GM12864 (cell line): Measurements from ENCODE around the gene CRAT.

Source experiments
- DNase-seq: peaks from one replicate; pipeline ENCODE4 v3.0.0-alpha.2; 2011; ENCODE audit warnings: low read depth
- H3K4me3 ChIP-seq: 2 replicates; pipeline ENCODE4 v1.5.1; 2011; ENCODE audit warnings: mild to moderate bottlenecking, low read depth, low read length, control low read depth
- TF ChIP-seq, protein P1 (sequence below): IDR thresholded peaks from 2 replicates; pipeline ENCODE4 v1.5.1; 2011; ENCODE audit warnings: low read depth, mild to moderate bottlenecking, moderate library complexity, low read length, control low read depth, inconsistent platforms; ENCODE audit errors: missing control alignments

CRAT gene

DNA sequence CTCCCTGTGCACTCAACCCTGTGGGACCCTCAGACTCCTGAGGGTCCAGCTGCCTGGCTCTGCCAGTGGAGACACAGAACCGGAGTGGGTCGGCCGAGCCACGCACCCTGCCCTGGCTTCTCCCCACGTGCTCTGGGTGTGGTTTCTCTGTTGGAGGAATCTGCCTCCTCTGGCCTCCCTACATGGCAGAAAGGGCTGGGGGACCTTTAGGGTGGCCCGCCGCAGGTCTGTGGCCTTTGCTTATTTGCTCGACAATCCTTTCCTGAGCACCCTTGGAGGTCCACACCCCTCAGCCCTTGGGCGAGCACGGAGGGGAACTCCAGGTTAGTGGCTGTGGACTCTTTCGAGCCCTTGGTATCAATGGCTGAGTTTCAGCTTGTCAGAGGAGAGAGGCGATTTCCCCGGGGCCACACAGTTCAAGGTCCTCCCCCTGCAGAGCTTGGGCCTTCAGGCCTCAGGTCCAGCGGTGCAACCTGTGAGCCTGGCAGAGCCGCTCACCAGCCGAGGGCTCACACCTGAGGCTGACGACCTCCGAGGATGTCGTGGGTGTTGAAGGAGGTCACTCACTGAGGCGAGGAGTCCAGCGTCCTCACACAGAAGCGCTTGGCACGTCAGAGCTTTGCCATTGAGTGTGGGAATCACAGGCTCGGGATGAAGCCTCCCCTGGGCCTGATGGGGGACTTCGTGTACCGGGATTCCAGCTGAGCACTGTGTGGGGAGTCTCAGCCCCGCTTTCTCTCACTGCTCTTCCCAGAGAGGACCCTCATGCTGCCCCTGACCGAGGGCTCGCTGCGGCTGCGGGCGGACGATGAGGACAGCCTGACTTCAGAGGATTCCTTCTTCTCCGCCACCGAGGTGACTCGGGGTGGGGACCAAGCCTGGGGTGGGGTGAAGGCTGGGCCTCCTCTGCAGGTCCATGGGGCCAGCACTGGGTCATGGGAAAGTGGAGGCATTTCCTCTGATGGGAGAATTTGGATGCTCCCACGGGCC lies 50.5 kb downstream of the CRAT start:
- H3K4me3 ChIP-seq: no peak overlapping the region
- TF ChIP-seq, protein P1, sequence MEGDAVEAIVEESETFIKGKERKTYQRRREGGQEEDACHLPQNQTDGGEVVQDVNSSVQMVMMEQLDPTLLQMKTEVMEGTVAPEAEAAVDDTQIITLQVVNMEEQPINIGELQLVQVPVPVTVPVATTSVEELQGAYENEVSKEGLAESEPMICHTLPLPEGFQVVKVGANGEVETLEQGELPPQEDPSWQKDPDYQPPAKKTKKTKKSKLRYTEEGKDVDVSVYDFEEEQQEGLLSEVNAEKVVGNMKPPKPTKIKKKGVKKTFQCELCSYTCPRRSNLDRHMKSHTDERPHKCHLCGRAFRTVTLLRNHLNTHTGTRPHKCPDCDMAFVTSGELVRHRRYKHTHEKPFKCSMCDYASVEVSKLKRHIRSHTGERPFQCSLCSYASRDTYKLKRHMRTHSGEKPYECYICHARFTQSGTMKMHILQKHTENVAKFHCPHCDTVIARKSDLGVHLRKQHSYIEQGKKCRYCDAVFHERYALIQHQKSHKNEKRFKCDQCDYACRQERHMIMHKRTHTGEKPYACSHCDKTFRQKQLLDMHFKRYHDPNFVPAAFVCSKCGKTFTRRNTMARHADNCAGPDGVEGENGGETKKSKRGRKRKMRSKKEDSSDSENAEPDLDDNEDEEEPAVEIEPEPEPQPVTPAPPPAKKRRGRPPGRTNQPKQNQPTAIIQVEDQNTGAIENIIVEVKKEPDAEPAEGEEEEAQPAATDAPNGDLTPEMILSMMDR: no peak
- no peak for DNase-seq

DNA sequence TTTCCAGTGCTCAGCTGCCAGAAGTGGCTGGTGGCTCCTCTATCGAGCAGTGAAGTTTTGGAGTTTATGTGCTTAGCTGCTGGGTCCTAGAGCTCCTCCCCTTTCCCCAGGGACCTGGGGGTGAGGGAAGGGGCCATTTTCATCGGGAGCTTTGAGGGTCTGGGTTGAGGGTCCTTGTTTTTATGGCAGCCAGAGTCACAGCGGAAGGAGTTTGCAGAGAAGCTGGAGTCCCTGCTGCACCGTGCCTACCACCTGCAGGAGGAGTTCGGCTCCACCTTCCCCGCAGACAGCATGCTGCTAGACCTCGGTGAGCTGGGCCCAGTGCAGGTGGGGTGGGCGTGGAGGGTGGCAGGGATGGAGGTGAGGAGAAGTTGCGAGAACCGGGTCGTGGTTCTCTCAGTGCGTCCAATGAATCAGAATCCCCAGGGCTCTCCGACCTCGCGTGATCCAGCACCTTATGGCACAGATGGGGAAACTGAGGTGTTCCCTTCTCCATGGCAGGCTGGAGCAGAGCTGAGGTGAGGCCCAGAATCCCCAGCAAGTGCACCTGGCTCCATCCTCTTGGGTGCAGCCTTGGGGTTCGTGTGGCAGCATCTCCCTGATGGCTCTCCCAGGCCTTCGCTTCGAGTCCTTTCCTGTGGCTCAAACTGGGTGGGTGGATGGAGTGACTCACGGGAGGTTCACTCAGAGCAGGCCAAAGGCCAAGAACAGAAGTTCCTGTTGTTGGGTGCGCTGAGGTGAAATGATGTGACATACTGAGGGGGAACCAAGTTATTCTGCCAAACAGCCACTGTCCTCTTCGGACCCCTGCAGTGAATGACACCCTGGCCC lies 51.4 kb downstream of the CRAT start:
- TF ChIP-seq, protein P1: no peak
- no peak overlapping the region for H3K4me3 ChIP-seq
- DNase-seq: no peak

DNA sequence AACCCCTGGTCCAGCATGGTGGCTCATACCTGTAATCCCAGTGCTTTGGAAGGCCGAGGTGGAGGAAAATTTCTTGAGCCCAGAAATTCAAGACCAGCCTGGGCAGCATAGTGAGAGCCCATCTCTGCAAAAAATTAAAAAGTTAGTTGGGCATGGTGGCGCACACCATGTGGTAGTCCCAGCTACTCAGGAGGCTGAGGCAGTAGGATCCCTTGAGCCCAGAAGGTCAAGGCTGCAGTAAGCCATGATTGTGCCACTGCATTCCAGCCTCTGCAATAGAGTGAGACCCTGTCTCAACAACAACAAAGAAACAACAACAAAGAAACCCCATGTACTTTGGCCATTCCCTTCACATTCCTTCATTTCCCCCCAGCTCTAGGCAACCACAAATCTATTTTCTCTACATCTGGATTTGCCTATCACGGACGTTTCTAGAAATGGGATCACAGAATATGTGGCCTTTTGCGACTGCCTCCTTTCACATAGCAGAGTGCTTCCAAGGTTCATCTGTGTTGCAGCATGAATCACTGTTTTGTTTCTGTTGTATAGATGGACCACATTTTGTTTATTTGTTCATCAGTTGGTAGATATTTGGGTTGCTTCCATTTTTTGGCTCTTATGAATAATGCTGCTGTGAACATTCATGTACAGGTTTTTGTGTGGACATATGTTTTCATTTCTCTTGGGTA lies 56.3 kb downstream of the CRAT start:
- no peak for DNase-seq
- no peak overlapping the region for H3K4me3 ChIP-seq
- TF ChIP-seq, protein P1: no peak

DNA sequence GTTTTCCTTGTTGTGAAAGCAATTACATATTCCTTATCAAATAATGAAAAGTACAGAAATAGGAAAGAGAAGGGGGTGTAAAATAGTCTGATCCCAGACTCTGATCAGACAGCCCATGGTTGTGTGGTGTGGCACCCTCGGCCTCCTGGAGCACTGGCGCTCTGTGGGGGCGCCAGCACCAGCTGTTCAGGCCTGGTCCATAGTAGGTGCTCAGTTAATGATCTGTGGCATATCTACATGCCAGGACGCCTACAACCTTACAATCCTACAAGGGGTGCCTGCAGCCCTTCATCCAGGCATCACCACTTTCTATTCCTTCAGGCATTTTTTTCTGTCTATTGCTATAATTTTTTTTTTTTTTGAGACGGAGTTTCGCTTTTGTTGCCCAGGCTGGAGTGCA lies 57.6 kb downstream of the CRAT start:
- TF ChIP-seq, protein P1: no peak
- DNase-seq: no peak
- no peak overlapping the region for H3K4me3 ChIP-seq

DNA sequence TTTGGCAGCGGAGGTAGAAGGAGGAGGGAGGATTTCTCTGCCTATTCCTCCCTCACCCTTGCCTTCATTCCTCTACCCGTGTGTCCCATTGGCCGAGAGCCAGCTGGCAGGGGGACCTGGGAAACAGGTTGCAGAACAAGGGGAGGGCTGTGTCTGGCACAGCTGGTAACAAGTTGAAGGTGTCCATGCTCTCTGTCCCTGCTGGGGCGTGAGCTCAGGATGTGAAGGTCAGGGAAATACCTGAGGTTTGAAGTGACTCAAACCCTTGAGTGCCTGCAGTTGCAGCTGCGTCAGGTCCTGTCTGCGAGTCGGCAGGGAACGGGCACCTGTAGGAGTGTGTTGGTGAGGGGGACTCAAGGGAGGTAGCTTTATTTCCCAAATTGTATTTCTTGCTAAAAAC lies 58.0 kb downstream of the CRAT start:
- TF ChIP-seq, protein P1: no peak
- H3K4me3 ChIP-seq: no peak overlapping the region
- DNase-seq: no peak
